ENCODE measurements around the gene SFMBT1. TPM values are rescaled to one million over a fixed set of nuclear protein-coding genes. Genes with fewer than 3 reads are reported as not detected.

The SFMBT1 gene
- total and polyA plus RNA-seq, 2 donors from 2014 or later = 3.4 to 16.0 TPM

DNA sequence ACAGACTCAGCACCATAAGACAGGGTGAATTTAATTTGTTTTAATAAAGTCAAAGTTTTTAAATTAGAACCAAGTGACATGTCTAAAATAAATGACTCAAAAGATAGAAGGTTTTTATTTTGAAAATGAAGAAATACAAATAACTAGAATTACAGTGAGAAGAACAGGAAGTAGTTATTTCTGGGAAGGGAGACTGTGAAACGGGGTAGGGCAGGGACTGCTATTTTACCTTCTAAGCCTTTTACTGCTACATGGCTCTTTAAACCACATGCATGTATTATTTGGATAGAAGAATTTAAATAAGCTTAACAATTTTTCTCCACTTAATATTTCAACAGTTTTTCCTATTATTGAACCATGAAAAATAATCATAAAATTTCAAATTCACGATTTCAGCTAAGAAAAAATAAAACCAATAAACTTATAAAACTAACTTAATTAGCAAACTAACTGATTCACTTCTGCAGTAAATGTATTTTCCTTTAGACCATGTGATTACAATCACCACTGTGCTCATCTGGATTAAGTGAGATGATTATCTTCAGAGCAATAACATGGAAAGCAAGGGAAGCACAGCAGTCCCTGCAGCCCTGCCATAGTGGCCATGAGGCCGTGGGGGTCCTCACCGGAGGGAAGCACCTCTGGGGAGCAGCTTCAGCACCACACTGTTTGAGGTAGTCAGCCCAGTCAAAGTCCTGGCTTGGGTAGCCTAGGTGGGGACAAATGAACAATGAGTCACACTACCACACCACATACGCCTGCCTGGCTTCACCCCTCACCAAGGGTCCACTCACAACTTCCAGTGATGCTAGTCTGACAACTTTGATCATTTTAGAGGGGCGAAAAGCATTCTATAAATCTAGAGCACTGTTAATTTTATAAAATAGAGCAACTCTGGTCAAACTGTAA, 120.2 kb downstream of the SFMBT1 start:
- H3K27ac ChIP-seq (ENCODE audit: low read depth in 2 of 2, low read length in 2 of 2) = no peak overlapping the region
- intact Hi-C loops (cut with DNase I) = no loop called here
- no peak overlapping the region for H3K9ac ChIP-seq (ENCODE audit: low read length in 3 of 3)
- FAIRE-seq = no peak
- H3K4me3 ChIP-seq (ENCODE audit: low read length in 3 of 3) = no peak overlapping the region
- DNase-seq = no peak
- H3K27me3 ChIP-seq (ENCODE audit: control insufficient read depth, insufficient read depth, low read length) = no peaks in the 10 kb centered on the region
- H3K4me1 ChIP-seq (ENCODE audit: control insufficient read depth in 2 of 3, insufficient read depth in 2 of 3, low read depth in 1 of 3, low read length in 3 of 3) = no peaks in the 10 kb centered on the region
- TF ChIP-seq, protein P1, sequence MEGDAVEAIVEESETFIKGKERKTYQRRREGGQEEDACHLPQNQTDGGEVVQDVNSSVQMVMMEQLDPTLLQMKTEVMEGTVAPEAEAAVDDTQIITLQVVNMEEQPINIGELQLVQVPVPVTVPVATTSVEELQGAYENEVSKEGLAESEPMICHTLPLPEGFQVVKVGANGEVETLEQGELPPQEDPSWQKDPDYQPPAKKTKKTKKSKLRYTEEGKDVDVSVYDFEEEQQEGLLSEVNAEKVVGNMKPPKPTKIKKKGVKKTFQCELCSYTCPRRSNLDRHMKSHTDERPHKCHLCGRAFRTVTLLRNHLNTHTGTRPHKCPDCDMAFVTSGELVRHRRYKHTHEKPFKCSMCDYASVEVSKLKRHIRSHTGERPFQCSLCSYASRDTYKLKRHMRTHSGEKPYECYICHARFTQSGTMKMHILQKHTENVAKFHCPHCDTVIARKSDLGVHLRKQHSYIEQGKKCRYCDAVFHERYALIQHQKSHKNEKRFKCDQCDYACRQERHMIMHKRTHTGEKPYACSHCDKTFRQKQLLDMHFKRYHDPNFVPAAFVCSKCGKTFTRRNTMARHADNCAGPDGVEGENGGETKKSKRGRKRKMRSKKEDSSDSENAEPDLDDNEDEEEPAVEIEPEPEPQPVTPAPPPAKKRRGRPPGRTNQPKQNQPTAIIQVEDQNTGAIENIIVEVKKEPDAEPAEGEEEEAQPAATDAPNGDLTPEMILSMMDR (IDR thresholded peaks at IDR 0.05; ENCODE audit: borderline replicate concordance, extremely low read depth, insufficient read depth) = no peak
- peaks cover 0 to 15% (median 7%) of the 10 kb centered on the region in 3 donors for H3K36me3 ChIP-seq (ENCODE audit: control insufficient read depth in 2 of 3, insufficient read depth in 3 of 3, low read length in 3 of 3)
- no peaks in the 10 kb centered on the region for H3K9me3 ChIP-seq (ENCODE audit: control insufficient read depth in 2 of 3, insufficient read depth in 1 of 3, low read length in 3 of 3)

DNA sequence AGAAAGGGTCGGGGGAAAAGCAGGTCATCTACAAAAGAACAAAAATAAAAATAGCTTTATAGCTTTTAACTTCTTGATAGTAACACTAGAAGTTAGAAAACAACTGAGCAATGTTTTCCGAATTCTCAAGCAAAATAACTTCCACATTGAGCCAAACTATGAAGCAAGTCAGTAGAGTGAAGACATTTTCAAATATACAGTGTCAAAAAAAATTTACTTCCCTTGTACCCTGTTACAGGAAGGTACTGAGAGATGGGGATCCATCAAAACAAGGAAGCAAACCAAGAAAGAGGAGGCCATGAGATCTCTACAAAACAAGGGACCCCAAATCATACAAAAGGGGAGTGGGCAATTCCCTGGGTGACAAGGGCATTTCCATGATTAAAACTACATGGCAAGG, 121.9 kb downstream of the SFMBT1 start:
- Histone ChIP-seq H3K27me3 (ENCODE audit: control insufficient read depth, insufficient read depth, low read length) (no peaks in the 10 kb centered on the region), H3K27ac (ENCODE audit: low read depth in 2 of 2, low read length in 2 of 2) (no peak overlapping the region), H3K4me3 (ENCODE audit: low read length in 3 of 3) (no peak overlapping the region), H3K4me1 (ENCODE audit: control insufficient read depth in 2 of 3, insufficient read depth in 2 of 3, low read depth in 1 of 3, low read length in 3 of 3) (no peaks in the 10 kb centered on the region), H3K36me3 (ENCODE audit: control insufficient read depth in 2 of 3, insufficient read depth in 3 of 3, low read length in 3 of 3) (peaks cover 0 to 22% (median 14%) of the 10 kb centered on the region in 3 donors), H3K9ac (ENCODE audit: low read length in 3 of 3) (no peak overlapping the region), H3K9me3 (ENCODE audit: control insufficient read depth in 2 of 3, insufficient read depth in 1 of 3, low read length in 3 of 3) (no peaks in the 10 kb centered on the region)
- no peak for FAIRE-seq
- intact Hi-C loops (cut with DNase I) = no loop called here
- TF ChIP-seq, protein P1 (IDR thresholded peaks at IDR 0.05; ENCODE audit: borderline replicate concordance, extremely low read depth, insufficient read depth) = no peak
- no peak for DNase-seq

DNA sequence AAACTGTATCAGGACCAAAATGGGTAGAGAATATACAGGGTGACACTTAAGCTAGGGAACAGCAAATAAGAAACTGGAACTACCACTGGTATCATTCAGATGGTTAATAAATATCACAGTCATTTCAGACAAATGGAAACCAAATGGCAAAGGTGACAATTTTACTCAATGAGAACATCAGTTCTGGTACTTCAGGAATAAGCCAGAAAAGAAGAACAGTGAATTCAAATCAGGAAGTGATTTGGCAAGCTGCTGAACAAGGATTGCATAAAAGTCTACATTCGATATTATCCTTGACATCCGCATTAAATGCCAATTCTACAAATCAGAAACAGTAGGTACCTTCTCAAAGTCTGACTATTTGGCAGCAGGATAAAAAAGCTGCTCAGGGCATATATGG, 125.0 kb downstream of the SFMBT1 start:
- TF ChIP-seq, protein P1 (IDR thresholded peaks at IDR 0.05; ENCODE audit: borderline replicate concordance, extremely low read depth, insufficient read depth) = no peak
- peaks cover 0 to 22% (median 11%) of the 10 kb centered on the region in 3 donors for H3K36me3 ChIP-seq (ENCODE audit: control insufficient read depth in 2 of 3, insufficient read depth in 3 of 3, low read length in 3 of 3)
- no peaks in the 10 kb centered on the region for H3K9me3 ChIP-seq (ENCODE audit: control insufficient read depth in 2 of 3, insufficient read depth in 1 of 3, low read length in 3 of 3)
- intact Hi-C loops (cut with DNase I) = no loop called here
- H3K27me3 ChIP-seq (ENCODE audit: control insufficient read depth, insufficient read depth, low read length) = no peaks in the 10 kb centered on the region
- no peaks in the 10 kb centered on the region for H3K4me1 ChIP-seq (ENCODE audit: control insufficient read depth in 2 of 3, insufficient read depth in 2 of 3, low read depth in 1 of 3, low read length in 3 of 3)
- no peak overlapping the region for H3K4me3 ChIP-seq (ENCODE audit: low read length in 3 of 3)
- no peak for FAIRE-seq
- H3K27ac ChIP-seq (ENCODE audit: low read depth in 2 of 2, low read length in 2 of 2) = no peak overlapping the region
- no peak overlapping the region for H3K9ac ChIP-seq (ENCODE audit: low read length in 3 of 3)
- no peak for DNase-seq
